HUES64 (cell line): ENCODE measurements around the gene BDP1.
"Not testable (repeated sequence)": the region's sequence is repeated elsewhere in the genome, so short reads cannot be mapped to it uniquely, and the experiment has no call there.

ENCODE experiments used
- H3K27ac ChIP-seq: 2 replicates; pipeline ENCODE4 v1.7.0; 2013; ENCODE audit warnings: low read depth, low read length, inconsistent platforms
- H3K27me3 ChIP-seq: 2 replicates; pipeline ENCODE4 v1.6.1; 2013; ENCODE audit warnings: mild to moderate bottlenecking, low read length; ENCODE audit not compliant: insufficient read depth
- H3K36me3 ChIP-seq: 2 replicates; pipeline ENCODE4 v1.6.1; 2013; ENCODE audit warnings: mild to moderate bottlenecking, low read length; ENCODE audit not compliant: insufficient read depth
- H3K4me1 ChIP-seq: 2 replicates; pipeline ENCODE4 v1.6.1; 2013; ENCODE audit warnings: mild to moderate bottlenecking, low read length, moderate library complexity; ENCODE audit not compliant: insufficient read depth
- H3K4me3 ChIP-seq: 2 replicates; pipeline ENCODE4 v1.5.1; 2013; ENCODE audit warnings: mild to moderate bottlenecking, low read length, moderate library complexity
- H3K9ac ChIP-seq: 2 replicates; pipeline ENCODE4 v1.6.1; 2013; ENCODE audit warnings: mild to moderate bottlenecking, low read depth, low read length
- H3K9me3 ChIP-seq: 2 replicates; pipeline ENCODE4 v1.6.1; 2013; ENCODE audit warnings: low read depth, low read length; ENCODE audit not compliant: insufficient read depth
- WGBS: fragments of 150-250, 120-280 bp; methylation state at CpG from one replicate; pipeline ENCODE4 v1.1.7; 2013; ENCODE audit warnings: missing lambda C conversion rate; 5-methylcytosine and 5-hydroxymethylcytosine counted together

Gene BDP1

DNA sequence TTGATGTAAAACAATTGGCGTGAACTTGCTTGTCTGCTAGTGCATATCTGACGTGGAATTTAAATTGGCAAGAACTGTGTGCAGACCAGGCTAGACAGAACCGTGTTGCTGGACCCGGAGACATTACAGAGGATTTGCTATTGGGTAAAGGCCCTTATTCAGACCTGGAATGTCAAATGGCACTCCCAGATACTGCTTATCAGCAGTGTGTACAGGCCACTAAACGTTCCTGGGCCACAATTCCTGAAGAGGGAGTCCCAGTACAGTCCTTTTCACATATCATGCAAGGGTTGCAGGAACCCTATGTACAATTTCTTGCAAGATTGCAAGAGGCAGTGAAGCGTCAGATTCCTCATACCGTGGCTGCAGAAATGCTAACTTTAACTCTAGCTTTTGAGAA, 118.1 kb downstream of the BDP1 start:
- 88% methylated on average over 7 of the region's 7 CpGs for WGBS
- Histone ChIP-seq H3K36me3 (no peaks in the 10 kb centered on the region; the same call in 1 of the 2 replicates), H3K4me1 (no peaks in the 10 kb centered on the region), H3K27me3 (no peaks in the 10 kb centered on the region), H3K9me3 (no peaks in the 10 kb centered on the region), H3K27ac (no peak overlapping the region), H3K9ac (no peak overlapping the region), H3K4me3 (no peak overlapping the region)

DNA sequence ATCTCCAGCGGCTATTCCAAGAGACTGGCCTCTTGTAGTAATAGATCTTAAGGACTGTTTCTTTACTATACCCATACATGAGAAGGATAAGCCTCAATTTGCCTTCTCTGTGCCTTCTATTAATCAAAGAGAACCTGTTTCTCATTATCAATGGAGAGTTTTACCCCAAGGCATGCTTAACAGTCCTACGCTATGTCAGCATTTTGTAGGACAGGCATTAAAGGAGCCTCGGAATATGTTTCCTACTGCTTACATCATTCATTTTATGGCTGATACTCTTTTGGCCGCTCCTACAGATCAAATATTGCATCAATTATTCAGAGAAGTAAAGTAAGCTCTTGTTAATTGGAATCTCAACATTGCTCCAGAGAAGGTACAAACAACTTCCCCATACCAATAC, 120.1 kb downstream of the BDP1 start:
- WGBS, result 98% methylated on average over 4 of the region's 4 CpGs
- not testable (repeated sequence) for H3K27me3 ChIP-seq, H3K9me3 ChIP-seq, H3K9ac ChIP-seq, H3K4me1 ChIP-seq, H3K36me3 ChIP-seq, H3K27ac ChIP-seq, H3K4me3 ChIP-seq

DNA sequence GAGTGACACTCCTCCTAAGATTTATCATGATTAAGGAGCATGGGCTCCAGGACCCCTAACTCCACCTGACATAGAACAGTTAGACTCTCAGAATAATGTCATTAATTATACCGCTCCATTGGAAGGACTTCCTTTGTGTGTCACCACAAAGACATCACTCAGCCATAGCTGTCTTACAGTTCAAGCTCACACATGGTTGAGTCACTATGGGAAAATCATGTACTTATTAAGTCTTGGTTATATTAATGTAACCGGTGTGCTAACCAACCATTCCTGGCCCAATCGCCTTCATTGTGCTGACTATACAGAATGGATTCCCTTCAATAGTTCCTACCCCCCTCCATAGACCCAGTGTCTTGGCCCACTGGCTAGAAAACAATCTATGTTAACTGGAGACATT, 120.8 kb downstream of the BDP1 start:
- WGBS, result 97% methylated on average over 3 of the region's 3 CpGs
- H3K4me1 ChIP-seq, result no peaks in the 10 kb centered on the region
- H3K27ac ChIP-seq, result no peak overlapping the region
- no peak overlapping the region for H3K4me3 ChIP-seq
- H3K36me3 ChIP-seq, result no peaks in the 10 kb centered on the region; the same call in 1 of the 2 replicates
- no peak overlapping the region for H3K9ac ChIP-seq
- H3K27me3 ChIP-seq, result no peaks in the 10 kb centered on the region
- no peaks in the 10 kb centered on the region for H3K9me3 ChIP-seq

DNA sequence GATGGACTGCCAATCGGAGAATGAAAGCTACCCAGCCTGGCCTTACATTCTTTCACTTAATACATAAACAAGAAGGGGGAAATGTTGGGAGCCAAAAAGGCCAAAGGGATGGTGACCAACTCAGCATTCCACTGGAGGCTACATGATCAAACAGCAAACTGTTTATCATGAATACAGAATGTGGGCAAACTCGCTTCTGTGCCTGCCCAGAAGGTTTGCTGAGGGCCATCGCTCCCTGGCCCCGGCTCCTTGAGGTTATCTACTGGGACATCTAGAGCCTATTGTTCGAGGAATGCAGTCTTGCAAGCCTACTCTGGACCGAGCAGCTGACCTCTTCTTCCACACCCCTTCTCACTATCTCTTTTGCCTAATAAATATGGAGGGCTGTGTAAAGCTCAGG, 122.4 kb downstream of the BDP1 start:
- not testable (repeated sequence) for H3K36me3 ChIP-seq, H3K9me3 ChIP-seq, H3K27me3 ChIP-seq, H3K9ac ChIP-seq, H3K27ac ChIP-seq, H3K4me1 ChIP-seq, H3K4me3 ChIP-seq
- WGBS, result 98% methylated on average over 5 of the region's 6 CpGs

DNA sequence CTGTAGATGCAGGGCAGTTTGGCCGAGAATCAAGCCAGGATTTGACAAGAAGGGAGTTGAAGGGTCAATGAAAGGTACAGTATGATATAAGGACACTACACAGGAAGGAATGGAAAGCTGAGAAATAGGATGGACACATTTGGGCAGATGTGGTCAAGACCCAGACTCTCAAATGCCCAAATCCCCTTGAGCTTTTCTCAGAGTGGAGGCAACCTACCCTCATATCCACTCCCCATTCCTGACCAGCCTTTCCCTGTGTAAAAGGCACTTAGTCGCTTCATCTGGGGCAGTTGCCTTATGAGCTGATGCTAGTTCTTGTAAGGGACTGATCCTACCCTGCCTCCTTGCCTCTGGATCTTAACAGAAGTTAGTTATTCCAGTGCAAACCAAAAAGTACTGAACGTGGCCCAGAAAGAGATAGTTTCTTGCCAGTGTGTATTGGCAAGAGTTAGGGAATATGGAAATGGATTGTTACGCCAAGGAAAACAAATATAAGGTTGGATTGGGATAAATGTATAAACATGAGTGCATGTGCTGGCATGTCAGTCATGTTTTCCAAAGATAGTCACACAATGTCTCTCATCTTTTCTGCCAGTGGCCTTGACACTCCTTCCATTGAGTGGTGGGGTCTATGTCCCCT, 127.6 kb downstream of the BDP1 start:
- 87% methylated on average over 4 of the region's 4 CpGs for WGBS
- Histone ChIP-seq H3K27me3 (no peaks in the 10 kb centered on the region), H3K36me3 (no peaks in the 10 kb centered on the region; the same call in 1 of the 2 replicates), H3K4me3 (no peak overlapping the region), H3K9me3 (no peaks in the 10 kb centered on the region), H3K4me1 (no peaks in the 10 kb centered on the region), H3K9ac (no peak overlapping the region), H3K27ac (no peak overlapping the region)

GRCh38 chr5:71586052-71586940, 130.8 kb downstream of the BDP1 start:
- Histone ChIP-seq H3K9me3 (no peaks in the 10 kb centered on the region), H3K27ac (peak overlapping the region; percentile 92), H3K4me3 (peak overlapping the region; percentile 83), H3K9ac (peak overlapping the region; percentile 92), H3K27me3 (no peaks in the 10 kb centered on the region), H3K4me1 (peaks cover 6% of the 10 kb centered on the region; the same call in 1 of the 2 replicates), H3K36me3 (no peaks in the 10 kb centered on the region)
- WGBS, result 89% methylated on average over 21 of the region's 22 CpGs

- Histone ChIP-seq H3K27ac (peak within 1 kb of the TSS; percentile 92), H3K4me1 (peaks cover 6% of the 10 kb centered on the region; the same call in 1 of the 2 replicates), H3K4me3 (peak within 1 kb of the TSS; percentile 83), H3K9me3 (no peaks in the 10 kb centered on the region), H3K9ac (peak within 1 kb of the TSS; percentile 92), H3K27me3 (no peaks in the 10 kb centered on the region), H3K36me3 (no peaks in the 10 kb centered on the region)
- under 1% methylated on average over 56 of the region's 56 CpGs for WGBS
Observed at GRCh38 chr5:71586941-71587765, 131.7 kb downstream of the BDP1 start, which contains the start of gene MCCC2. TSS of gene MCCC2 (plus strand) at chr5:71587340. CDS start at chr5:71587426, 86 bp downstream.

- Histone ChIP-seq H3K9me3 (no peaks in the 10 kb centered on the region), H3K36me3 (no peaks in the 10 kb centered on the region; the same call in 1 of the 2 replicates), H3K4me1 (peaks cover 6% of the 10 kb centered on the region; the same call in 1 of the 2 replicates), H3K9ac (peak overlapping the region; percentile 92), H3K4me3 (peak overlapping the region; percentile 83), H3K27me3 (no peaks in the 10 kb centered on the region), H3K27ac (peak overlapping the region; percentile 92)
- 74% methylated on average over 18 of the region's 19 CpGs for WGBS
Observed at GRCh38 chr5:71587766-71588532, 132.5 kb downstream of the BDP1 start.

DNA sequence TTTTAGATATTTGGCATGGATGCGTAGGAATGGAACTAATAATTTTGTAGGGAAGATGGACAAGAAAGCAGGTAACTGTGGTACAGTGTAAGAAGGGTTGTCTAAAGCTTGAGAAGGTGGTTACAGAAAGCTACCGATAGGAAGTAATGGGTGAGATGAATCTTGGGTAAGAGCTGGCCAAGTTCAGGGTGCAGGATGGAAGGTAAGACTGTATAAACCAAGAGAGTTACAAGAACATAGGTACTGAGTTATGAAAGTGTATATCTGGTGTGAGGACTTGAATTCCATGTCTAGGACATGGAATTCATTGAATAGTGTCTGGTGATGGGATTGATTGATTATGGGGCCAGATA, 133.1 kb downstream of the BDP1 start:
- peak overlapping the region; percentile 83 for H3K4me3 ChIP-seq
- WGBS, result 95% methylated on average over 2 of the region's 2 CpGs

DNA sequence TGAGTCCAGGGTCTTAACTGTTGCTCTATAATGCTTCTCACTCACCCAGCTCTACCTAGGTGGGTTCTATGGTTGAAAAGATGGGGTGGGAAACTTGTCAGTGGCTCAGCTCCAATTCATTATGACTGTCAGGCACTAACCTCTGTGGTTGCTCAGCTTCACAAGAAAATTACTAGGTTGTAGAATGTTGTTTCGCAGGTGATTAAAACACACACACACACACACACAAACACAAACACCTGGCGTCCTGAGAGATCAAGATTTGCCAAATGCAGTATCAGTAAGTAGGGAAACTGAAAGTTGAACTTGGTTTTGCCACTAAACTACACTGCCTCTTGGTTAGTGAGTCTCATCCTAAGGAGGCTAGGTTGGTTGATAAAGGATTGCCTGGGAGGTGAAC, 134.5 kb downstream of the BDP1 start:
- Histone ChIP-seq H3K4me1 (peaks cover 6% of the 10 kb centered on the region; the same call in 1 of the 2 replicates), H3K4me3 (no peak overlapping the region), H3K27me3 (no peaks in the 10 kb centered on the region), H3K9ac (no peak overlapping the region), H3K9me3 (no peaks in the 10 kb centered on the region), H3K27ac (no peak overlapping the region), H3K36me3 (peaks cover 5% of the 10 kb centered on the region)
- WGBS, result 0% methylated on average over 1 of the region's 2 CpGs

More for the DNA sequence above, 133.1 kb downstream of the BDP1 start:
- peaks cover 1% of the 10 kb centered on the region for H3K36me3 ChIP-seq
- H3K9me3 ChIP-seq, result no peaks in the 10 kb centered on the region
- peaks cover 6% of the 10 kb centered on the region; the same call in 1 of the 2 replicates for H3K4me1 ChIP-seq
- no peak overlapping the region for H3K27ac ChIP-seq
- H3K27me3 ChIP-seq, result no peaks in the 10 kb centered on the region
- no peak overlapping the region for H3K9ac ChIP-seq
